Glomerular endothelial cell (primary cell): ENCODE results near the gene CARMIL1. TPM values are rescaled to one million over a fixed set of nuclear protein-coding genes. Genes with fewer than 3 reads are reported as not detected.

Source experiments
- DNase-seq: peaks from one replicate; pipeline ENCODE4 v3.0.0-alpha.2; 2011; ENCODE audit warnings: low read depth, low spot score; ENCODE audit errors: extremely low read depth
- total RNA-seq: library from RNA; depleted of rRNA; stranded (reverse); fragments of >200 nt; gene quantifications from 2 replicates; pipeline ENCODE4 v1.2.3, GENCODE V29; 2015

CARMIL1 gene
- total RNA-seq, 1 donor from 2014 or later, result 7.8 TPM

GRCh38 chr6:25462235-25462897 lies 183.2 kb downstream of the CARMIL1 start:
- DNase-seq, result no peak

- DNase-seq, result no peak
Observed at GRCh38 chr6:25463441-25463840, 184.3 kb downstream of the CARMIL1 start.

- no peak for DNase-seq
Observed at GRCh38 chr6:25464225-25464624, 185.1 kb downstream of the CARMIL1 start.

- DNase-seq, result no peak
Observed at GRCh38 chr6:25465941-25466340, 186.8 kb downstream of the CARMIL1 start.

GRCh38 chr6:25468881-25469280 lies 189.7 kb downstream of the CARMIL1 start:
- DNase-seq, result no peak

GRCh38 chr6:25469797-25470388 lies 190.7 kb downstream of the CARMIL1 start:
- no peak for DNase-seq

- DNase-seq, result no peak
Observed at GRCh38 chr6:25472306-25472705, 193.1 kb downstream of the CARMIL1 start.

- DNase-seq, result no peak
Observed at GRCh38 chr6:25472906-25473305, 193.7 kb downstream of the CARMIL1 start.

- DNase-seq, result no peak
Observed at GRCh38 chr6:25473447-25473846, 194.3 kb downstream of the CARMIL1 start.

- no peak for DNase-seq
Observed at GRCh38 chr6:25476126-25476525, 197.0 kb downstream of the CARMIL1 start.

GRCh38 chr6:25477006-25477590 lies 197.9 kb downstream of the CARMIL1 start:
- no peak for DNase-seq

- no peak for DNase-seq
Observed at GRCh38 chr6:25478973-25479372, 199.8 kb downstream of the CARMIL1 start.

GRCh38 chr6:25481267-25481666 lies 202.1 kb downstream of the CARMIL1 start:
- DNase-seq, result no peak

GRCh38 chr6:25482996-25483395 lies 203.8 kb downstream of the CARMIL1 start:
- DNase-seq, result no peak

GRCh38 chr6:25483943-25484342 lies 204.8 kb downstream of the CARMIL1 start:
- no peak for DNase-seq

GRCh38 chr6:25484900-25485299 lies 205.7 kb downstream of the CARMIL1 start:
- DNase-seq, result no peak

GRCh38 chr6:25485821-25486534 lies 206.8 kb downstream of the CARMIL1 start:
- DNase-seq, result no peak

GRCh38 chr6:25486550-25486949 lies 207.4 kb downstream of the CARMIL1 start:
- DNase-seq, result no peak

- no peak for DNase-seq
Observed at GRCh38 chr6:25487012-25487411, 207.8 kb downstream of the CARMIL1 start.

- DNase-seq, result no peak
Observed at GRCh38 chr6:25488156-25488555, 209.0 kb downstream of the CARMIL1 start.

GRCh38 chr6:25489399-25489798 lies 210.2 kb downstream of the CARMIL1 start:
- DNase-seq, result no peak
